ENCODE results near the gene CCM2.

DNA sequence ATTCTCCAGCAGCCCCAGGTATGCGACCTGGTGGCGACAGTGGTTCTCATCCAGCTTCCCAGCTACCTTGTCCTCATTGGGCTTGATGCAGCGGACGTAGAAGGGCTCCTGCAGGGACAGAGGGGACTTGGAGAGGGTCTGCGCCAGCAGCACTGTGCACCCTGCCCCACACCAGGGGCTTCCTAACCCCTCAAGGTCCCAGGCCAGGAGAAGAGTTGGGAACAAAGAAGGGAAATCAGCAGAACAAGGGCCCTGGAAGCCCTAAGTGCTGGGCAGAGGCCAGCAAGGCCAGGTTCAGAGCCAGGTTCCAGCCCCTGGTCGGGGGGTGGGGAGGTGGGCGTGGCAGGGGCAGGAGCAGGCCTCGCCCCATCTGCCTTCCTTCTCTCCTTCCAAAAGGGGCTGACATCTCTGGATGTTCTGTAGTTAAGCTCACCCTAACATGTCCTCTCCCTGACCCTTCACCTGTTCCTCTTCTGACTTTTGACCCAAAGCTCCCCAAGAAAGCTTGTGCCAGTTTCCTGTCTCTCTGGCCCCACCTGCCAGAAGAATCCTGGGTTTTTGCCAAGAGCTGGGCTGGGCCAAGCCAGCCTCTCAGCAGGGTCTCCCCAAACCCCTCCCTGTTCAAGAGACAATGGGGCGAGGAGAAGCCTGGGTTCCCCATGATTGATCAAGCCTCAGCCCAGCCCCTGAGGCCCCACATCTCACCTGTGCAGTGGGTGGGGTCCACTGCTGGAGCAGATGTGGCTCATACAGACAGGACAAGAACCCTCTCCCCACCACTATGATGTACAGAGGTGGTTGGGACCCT, 33.1 kb upstream of the CCM2 start:
- TF ChIP-seq, protein P1, sequence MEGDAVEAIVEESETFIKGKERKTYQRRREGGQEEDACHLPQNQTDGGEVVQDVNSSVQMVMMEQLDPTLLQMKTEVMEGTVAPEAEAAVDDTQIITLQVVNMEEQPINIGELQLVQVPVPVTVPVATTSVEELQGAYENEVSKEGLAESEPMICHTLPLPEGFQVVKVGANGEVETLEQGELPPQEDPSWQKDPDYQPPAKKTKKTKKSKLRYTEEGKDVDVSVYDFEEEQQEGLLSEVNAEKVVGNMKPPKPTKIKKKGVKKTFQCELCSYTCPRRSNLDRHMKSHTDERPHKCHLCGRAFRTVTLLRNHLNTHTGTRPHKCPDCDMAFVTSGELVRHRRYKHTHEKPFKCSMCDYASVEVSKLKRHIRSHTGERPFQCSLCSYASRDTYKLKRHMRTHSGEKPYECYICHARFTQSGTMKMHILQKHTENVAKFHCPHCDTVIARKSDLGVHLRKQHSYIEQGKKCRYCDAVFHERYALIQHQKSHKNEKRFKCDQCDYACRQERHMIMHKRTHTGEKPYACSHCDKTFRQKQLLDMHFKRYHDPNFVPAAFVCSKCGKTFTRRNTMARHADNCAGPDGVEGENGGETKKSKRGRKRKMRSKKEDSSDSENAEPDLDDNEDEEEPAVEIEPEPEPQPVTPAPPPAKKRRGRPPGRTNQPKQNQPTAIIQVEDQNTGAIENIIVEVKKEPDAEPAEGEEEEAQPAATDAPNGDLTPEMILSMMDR (IDR thresholded peaks at IDR 0.05; ENCODE audit: insufficient read depth, low read depth, low read length): no peak
- no peak for TF ChIP-seq EZH2 (IDR thresholded peaks at IDR 0.05; ENCODE audit: insufficient read depth, low read length)

Data from astrocyte (in vitro differentiated cells and primary cell).